ENCODE results near the gene SCYL1.

The SCYL1 gene

DNA sequence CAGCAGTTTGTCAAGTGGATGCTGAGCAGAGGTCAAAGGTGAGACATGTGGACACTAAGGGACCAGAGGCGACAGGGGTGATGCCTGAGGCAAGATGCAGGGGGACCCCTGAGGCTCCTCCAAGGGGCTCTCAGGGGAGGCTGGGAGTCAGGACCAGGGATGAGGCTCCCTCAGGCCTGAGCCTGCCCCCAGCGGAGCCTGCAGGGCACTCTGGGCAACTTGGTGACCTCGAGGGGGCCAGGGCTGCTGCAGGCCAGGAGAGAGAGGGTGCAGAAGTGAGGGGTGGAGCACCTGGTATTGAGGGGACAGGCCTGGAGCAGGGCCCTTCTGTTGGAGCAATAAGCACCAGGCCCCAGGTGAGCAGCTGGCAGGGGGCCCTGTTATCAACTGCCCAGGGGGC lies 57.0 kb downstream of the SCYL1 start:
- DNase-seq (ENCODE audit: low read depth, low spot score) = no peak

GRCh38 chr11:65583589-65583988 lies 58.7 kb downstream of the SCYL1 start:
- DNase-seq (ENCODE audit: low read depth, low spot score) = no peak

- DNase-seq (ENCODE audit: low read depth, low spot score) = no peak
These were observed 59.2 kb downstream of the SCYL1 start for GRCh38 chr11:65584106-65584505.

GRCh38 chr11:65584723-65585171 lies 59.9 kb downstream of the SCYL1 start:
- DNase-seq (ENCODE audit: low read depth, low spot score) = no peak

DNA sequence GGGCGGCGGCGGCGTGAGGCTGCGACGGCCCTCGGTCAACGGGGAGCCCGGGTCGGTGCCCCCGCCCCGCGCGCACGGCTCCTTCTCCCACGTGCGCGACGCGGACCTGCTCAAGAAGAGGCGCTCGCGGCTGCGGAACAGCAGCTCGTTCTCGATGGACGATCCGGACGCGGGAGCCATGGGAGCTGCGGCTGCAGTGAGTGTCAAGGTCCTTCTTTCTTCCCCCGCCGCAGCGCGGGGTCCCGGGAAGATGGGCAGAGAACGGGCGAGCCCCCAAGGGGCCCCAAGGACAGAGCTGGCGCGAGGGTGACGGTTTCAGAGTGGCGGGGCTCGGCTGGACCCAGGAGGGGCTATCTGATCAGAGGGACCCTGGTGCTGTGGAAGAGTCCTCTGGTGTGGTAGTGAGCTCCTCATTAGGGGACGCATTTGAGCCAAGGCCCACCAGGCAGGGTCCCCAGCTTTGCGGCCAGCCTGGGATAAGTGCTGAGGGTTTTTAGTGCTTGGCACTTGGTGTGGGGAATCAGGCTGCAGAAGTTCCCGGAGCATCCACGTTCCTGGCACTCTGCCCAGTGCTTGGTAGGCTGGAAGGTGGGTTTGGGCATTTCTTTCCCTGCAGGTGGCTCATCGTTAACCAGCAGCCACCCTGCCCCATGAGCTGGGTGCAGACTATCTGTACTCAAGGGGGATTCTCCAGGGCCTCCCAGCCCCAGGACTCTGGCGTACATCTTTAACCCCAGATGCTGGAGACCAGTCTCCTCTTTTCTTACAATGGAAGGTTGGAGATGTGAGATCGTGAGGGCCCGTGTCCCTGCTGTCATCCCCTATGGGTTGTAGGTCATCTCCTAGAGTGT lies 60.7 kb downstream of the SCYL1 start:
- no peak for DNase-seq (ENCODE audit: low read depth, low spot score)

- no peak for DNase-seq (ENCODE audit: low read depth, low spot score)
These were observed 61.4 kb downstream of the SCYL1 start for GRCh38 chr11:65586247-65586630.

- DNase-seq (ENCODE audit: low read depth, low spot score) = no peak
These were observed 61.8 kb downstream of the SCYL1 start for GRCh38 chr11:65586676-65587075.
